Fibroblast of villous mesenchyme (primary cell): Measurements from ENCODE around the gene UBA52. TPM values are rescaled to one million over a fixed set of nuclear protein-coding genes. Genes with fewer than 3 reads are reported as not detected.

Experiments
- DNase-seq: peaks from one replicate; pipeline ENCODE4 v3.0.0-alpha.2; 2010; ENCODE audit warnings: low read depth
- H3K4me3 ChIP-seq: 2 replicates; pipeline ENCODE4 v1.5.1; 2011; ENCODE audit warnings: low read depth, mild to moderate bottlenecking, low read length
- total RNA-seq: library from RNA; depleted of rRNA; stranded (reverse); fragments of >200 nt; gene quantifications from 2 replicates; pipeline ENCODE4 v1.2.3, GENCODE V29; 2012
- TF ChIP-seq, protein P1 (sequence below): IDR thresholded peaks from 2 replicates; pipeline ENCODE4 v1.5.1; 2012; ENCODE audit warnings: low read depth, mild to moderate bottlenecking, low read length; ENCODE audit not compliant: insufficient read depth

UBA52 gene
- total RNA-seq, 1 donor, result 357 TPM

DNA sequence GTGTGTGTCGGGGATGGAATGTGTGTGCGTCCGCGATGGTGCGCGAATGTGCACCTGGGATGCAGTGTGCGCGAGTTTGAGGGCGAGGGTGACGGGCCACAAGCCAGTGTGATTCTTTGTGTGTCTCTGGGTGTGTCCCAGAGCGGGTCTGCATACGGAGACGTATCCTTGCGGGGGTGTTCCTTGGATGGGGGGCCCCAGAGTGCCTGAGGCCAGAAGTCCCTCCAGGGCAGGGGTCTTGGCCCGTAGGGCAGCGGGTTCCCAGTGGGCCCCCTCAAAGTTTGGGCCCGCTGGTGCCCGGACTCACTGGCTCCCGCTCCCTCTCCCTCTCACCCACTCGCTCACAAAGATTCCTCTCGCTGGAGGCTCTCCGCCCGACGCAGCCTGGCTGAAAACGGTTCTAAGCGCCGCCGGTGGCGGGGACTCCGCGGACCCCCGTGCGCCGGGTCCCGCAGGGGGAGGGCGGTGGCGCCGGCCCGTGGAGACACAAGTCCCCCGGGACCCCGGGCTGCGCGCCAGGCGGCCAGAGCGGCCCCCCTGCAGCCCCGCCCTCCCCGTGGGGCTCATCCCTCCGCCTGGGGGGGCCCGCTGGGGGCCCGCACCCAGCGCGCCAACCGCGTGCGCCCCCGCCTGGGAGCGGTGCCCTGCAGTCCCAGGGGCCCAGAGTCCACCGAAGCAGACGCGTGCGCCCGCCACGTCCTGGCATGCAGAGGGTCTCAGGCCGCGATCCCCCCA is 34.1 kb downstream of the UBA52 start:
- no peak overlapping the region for H3K4me3 ChIP-seq
- DNase-seq, result no peak
- TF ChIP-seq, protein P1, sequence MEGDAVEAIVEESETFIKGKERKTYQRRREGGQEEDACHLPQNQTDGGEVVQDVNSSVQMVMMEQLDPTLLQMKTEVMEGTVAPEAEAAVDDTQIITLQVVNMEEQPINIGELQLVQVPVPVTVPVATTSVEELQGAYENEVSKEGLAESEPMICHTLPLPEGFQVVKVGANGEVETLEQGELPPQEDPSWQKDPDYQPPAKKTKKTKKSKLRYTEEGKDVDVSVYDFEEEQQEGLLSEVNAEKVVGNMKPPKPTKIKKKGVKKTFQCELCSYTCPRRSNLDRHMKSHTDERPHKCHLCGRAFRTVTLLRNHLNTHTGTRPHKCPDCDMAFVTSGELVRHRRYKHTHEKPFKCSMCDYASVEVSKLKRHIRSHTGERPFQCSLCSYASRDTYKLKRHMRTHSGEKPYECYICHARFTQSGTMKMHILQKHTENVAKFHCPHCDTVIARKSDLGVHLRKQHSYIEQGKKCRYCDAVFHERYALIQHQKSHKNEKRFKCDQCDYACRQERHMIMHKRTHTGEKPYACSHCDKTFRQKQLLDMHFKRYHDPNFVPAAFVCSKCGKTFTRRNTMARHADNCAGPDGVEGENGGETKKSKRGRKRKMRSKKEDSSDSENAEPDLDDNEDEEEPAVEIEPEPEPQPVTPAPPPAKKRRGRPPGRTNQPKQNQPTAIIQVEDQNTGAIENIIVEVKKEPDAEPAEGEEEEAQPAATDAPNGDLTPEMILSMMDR, result no peak

DNA sequence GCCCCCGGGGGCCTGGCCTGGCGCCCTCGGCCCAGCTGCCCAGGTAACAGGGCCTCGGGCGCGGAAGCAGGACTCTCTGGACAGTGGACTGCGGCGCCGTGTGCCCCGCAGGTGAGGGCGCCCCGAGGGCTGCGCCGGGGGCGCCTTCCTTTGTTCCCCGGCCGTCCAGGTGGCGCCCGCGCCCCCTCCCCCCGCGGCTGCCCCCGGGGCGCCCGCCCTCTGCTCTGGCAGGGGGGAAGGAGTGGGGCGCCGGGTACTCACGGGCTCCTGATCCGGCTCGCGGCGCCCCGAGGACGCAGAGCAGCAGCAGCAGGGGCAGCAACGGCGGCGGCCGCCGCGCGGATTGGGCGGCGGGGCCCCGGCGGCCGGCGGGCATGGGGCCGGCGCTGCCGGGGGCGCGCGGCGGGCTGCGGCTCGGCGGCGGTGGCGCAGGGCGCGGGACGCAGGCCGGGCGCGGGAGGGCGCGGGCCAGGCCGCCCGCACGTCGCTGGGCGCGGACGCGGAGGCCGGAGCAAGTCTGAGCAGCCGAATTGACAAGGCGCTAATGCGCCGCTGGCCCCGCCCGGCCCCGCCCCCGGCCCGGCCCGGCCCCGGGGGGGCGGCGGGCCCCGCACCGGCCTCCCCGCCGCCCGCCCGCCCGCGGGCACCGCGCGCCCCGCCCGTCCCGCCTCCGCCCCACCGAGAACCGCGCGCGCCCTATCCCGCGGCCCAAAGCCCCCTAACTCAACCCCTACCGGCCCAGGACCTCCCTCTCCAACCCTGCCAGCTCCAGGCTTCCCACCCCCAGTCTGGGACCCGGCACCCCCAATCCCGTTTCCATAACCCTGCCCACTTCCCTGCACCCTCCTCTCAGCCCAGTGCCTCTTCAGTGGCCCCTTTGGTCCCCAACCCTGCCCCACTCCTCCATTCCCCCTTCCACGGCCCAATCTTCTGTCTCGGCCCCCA is 34.9 kb downstream of the UBA52 start, which contains the start of gene CRLF1:
TSS of gene CRLF1 (minus strand) at position 519 of the 945 bp plus-strand sequence. CDS start at position 376, 143 bp downstream.
- no peak within 1 kb of the TSS for H3K4me3 ChIP-seq
- no peak for DNase-seq
- TF ChIP-seq, protein P1, result no peak

DNA sequence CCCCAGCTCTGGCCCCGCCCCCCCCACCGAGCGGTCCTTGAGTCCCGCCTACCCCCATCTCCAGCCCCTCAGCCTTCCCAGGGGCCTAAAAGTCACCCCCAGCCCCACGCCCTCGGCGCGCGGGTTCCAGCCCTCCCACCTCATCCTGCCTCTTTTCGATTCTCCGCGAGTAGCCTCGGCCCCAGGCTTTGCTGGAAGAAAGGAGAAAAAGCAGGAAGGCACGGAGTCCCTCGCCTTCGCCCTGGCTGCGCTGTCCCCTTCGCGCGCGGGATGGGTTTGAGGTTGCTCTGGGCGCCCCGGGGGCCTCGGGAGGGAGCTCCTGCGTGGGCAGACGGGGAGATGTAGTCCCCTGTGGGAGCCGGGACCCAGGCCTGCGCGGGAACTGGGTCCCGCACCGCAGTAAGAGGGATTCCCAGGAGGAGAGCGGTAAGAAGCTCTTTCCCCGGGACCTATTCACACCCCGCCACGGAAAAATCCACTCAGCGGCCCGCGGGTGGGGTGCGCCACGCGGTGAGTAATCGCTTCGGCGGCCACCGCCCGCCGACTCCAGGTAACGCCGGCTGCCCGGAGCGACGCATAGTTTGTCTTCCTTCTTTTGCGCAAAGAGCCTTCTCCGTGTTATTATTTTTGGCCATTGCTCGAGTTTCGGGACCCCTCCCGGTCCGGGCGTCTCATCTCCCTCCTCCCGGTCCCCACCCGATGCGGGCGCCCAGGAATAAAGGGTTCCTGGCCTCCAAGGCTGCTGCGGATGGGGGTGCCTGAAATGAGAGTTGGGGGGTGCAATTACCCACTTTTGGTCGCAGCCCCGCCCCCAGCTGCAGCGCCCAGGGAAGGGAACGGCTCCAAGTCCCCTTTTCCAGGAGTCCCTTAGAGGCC is 35.8 kb downstream of the UBA52 start:
- DNase-seq, result no peak

DNA sequence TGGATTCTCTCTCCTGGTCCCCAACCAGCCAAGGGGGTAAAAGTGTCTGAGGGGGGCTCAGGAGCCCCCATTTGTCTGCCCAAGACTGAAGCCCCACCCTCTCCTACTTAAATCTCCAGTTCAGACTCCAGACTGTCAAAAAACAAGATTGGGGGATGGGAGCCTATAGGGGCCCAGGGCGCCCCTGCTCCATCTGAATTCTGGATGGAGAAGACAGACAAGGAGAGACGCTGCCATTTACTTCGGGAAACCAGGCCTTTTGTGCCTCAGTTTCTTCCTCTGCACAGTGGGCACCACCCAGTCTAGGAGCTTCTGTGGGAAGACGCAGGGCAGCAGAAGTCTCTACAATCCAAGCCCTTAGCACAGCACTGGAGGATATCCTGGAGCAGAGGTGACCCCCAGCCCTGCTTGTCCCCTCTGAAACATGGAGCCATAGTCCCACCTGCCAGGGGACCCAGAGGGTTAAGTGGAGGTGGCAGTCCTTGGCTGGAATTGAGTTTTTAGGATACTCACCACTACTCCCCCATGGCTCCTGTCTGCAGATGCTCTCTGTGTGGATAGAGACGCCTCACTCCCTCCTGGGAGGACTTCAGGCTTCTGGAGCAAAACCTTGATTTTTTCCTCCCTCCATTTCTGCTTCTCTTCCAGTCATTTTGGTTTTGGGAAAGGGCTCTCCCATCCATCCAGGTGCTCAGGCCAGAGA is 36.6 kb downstream of the UBA52 start:
- TF ChIP-seq, protein P1, result no peak
- DNase-seq, result no peak
- no peak overlapping the region for H3K4me3 ChIP-seq

More for the DNA sequence above, 35.8 kb downstream of the UBA52 start:
- H3K4me3 ChIP-seq, result no peak overlapping the region
- TF ChIP-seq, protein P1, result no peak

DNA sequence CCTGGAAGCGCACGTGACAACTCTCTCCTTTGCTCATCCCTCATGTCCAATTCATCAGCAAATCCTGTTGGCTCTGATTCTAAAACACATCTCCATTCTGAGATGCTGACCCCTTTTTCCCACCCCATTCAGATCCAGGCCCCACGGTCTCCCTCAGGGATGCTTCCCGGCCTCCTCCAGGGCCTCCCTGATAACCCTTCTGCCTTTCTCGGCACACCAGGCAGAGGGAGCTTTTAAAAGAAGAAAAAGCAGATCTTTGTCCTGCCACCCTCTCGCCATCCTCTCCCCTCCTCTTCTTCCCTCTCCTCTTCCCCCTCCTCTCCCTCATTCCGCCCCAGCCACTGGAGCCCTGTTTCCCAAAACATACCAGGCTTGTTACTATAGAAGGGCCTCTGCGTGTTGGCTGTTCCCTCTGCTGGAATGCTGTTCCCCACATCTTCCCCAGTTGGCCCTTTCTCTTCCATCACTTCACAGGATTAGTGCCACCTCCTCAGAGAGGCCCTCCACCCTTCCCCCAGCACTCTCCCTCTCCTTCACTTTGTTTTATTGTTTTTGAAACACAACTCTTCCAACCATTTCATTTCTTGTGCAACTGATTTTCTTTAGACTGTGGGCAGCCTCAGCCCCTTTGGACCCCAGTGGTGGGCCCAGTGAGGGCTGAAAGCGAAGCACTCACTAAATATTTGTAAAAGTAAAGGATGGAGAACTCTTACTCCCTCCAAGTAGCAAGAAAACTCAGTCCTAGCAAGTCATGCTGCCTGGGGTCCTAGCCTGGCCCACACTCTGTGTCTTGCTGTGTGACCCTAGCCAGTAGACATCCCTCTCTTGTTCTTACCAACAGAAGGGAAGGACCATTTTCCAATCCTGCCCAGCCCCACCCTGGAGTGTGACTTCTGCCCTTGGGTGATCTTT is 37.4 kb downstream of the UBA52 start:
- DNase-seq, result no peak
- TF ChIP-seq, protein P1, result no peak
- no peak overlapping the region for H3K4me3 ChIP-seq
